Loucy (cell line): ENCODE data around the gene SAMD4B.

Experiments
- H2AFZ ChIP-seq: fragments of 200-600 bp; sonication (generic); 2 replicates; pipeline ENCODE4 v1.6.0; 2016; ENCODE audit warnings: antibody characterized with exemption, mild to moderate bottlenecking, low read length, moderate library complexity
- H3F3A ChIP-seq: fragments of 200-600 bp; 2 replicates; pipeline ENCODE4 v1.6.0; 2016; ENCODE audit warnings: antibody characterized with exemption, low read depth, mild to moderate bottlenecking
- H3K27me3 ChIP-seq: fragments of 200-600 bp; sonication (generic); 2 replicates; pipeline ENCODE4 v1.6.1; 2014; ENCODE audit warnings: low read length, mild to moderate bottlenecking; ENCODE audit not compliant: insufficient read depth, poor library complexity, severe bottlenecking
- H3K36me3 ChIP-seq: fragments of 200-600 bp; sonication (generic); 2 replicates; pipeline ENCODE4 v1.6.1; 2016; ENCODE audit warnings: low read length; ENCODE audit not compliant: insufficient read depth
- H3K4me1 ChIP-seq: fragments of 200-600 bp; sonication (generic); 2 replicates; pipeline ENCODE4 v1.5.1; 2014; ENCODE audit warnings: low read length, mild to moderate bottlenecking; ENCODE audit not compliant: insufficient read depth, poor library complexity, severe bottlenecking
- H3K4me2 ChIP-seq: fragments of 200-600 bp; sonication (generic); 2 replicates; pipeline ENCODE4 v1.6.0; 2014; ENCODE audit warnings: antibody characterized with exemption, low read length, low read depth, mild to moderate bottlenecking; ENCODE audit not compliant: poor library complexity, severe bottlenecking
- H3K4me3 ChIP-seq: fragments of 200-600 bp; sonication (generic); 2 replicates; pipeline ENCODE4 v1.5.1; 2014; ENCODE audit warnings: low read length, mild to moderate bottlenecking, mixed read lengths; ENCODE audit not compliant: poor library complexity, severe bottlenecking
- H3K79me2 ChIP-seq: fragments of 200-600 bp; sonication (generic); 2 replicates; pipeline ENCODE4 v1.6.1; 2014; ENCODE audit warnings: low read length; ENCODE audit not compliant: insufficient read depth
- H3K9ac ChIP-seq: fragments of 200-600 bp; sonication (generic); 2 replicates; pipeline ENCODE4 v1.6.0; 2014; ENCODE audit warnings: mild to moderate bottlenecking, low read depth, low read length, moderate library complexity; ENCODE audit not compliant: poor library complexity, severe bottlenecking
- H3K9me2 ChIP-seq: fragments of 200-600 bp; sonication (generic); replicated peaks from 2 replicates; pipeline ENCODE4 v1.6.1; 2016; ENCODE audit warnings: low read depth, low read length, mixed read lengths
- H3K9me3 ChIP-seq: fragments of 200-600 bp; sonication (generic); 2 replicates; pipeline ENCODE4 v1.6.1; 2014; ENCODE audit warnings: mild to moderate bottlenecking, antibody characterized with exemption, low read length, low read depth; ENCODE audit not compliant: insufficient read depth
- H4K20me1 ChIP-seq: fragments of 200-600 bp; sonication (generic); 2 replicates; pipeline ENCODE4 v1.6.0; 2014; ENCODE audit warnings: antibody characterized with exemption, low read length, mild to moderate bottlenecking; ENCODE audit not compliant: insufficient read depth, poor library complexity, severe bottlenecking
- CTCF ChIP-seq: fragments of 200-600 bp; sonication (generic); conservative IDR thresholded peaks from 2 replicates; pipeline ENCODE4 v1.5.1; 2014; ENCODE audit warnings: mild to moderate bottlenecking, antibody characterized with exemption, low read length
- EZH2phosphoT487 ChIP-seq: fragments of 200-600 bp; IDR thresholded peaks from 2 replicates; pipeline ENCODE4 v1.6.1; 2018; ENCODE audit warnings: antibody characterized with exemption, mild to moderate bottlenecking, moderate library complexity, borderline replicate concordance

The SAMD4B gene

DNA sequence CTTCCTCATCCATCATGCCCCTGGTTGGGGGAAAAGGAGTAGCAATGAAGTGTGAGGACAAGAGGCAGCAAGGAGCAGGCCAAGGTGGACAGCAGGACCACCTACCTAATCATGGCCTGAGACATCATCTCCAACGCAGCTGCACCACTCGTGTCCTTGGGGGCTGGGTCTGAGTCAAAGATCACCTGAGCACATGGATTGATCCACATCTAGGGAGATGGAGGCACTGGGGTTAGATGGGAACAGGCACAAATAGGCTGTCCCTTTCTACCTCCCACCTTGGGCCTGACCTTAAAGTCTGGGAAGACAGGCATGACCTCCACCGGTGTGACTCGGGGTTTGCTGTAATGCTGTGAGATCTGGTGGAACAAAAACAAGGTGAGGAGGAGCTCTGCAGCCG is 46.4 kb downstream of the SAMD4B start:
- Histone ChIP-seq H3F3A (no peaks in the 10 kb centered on the region), H3K79me2 (peaks cover 37% of the 10 kb centered on the region), H3K4me2 (peak overlapping the region; percentile 91), H3K4me1 (peaks cover 25% of the 10 kb centered on the region), H4K20me1 (peaks cover 10% of the 10 kb centered on the region), H3K9me3 (no peaks in the 10 kb centered on the region), H3K9ac (peak overlapping the region; percentile 83), H3K27me3 (no peaks in the 10 kb centered on the region), H3K9me2 (no peaks in the 10 kb centered on the region), H2AFZ (no peak overlapping the region), H3K36me3 (peaks cover 38% of the 10 kb centered on the region; the same call in 1 of the 2 replicates), H3K4me3 (no peak overlapping the region)
- TF ChIP-seq CTCF (no peak), EZH2phosphoT487 (no peak)

GRCh38 chr19:39389631-39390414 is 47.6 kb downstream of the SAMD4B start:
- Histone ChIP-seq H3K4me2 (peak overlapping the region; percentile 91), H3K9me3 (no peaks in the 10 kb centered on the region), H3K27me3 (no peaks in the 10 kb centered on the region), H2AFZ (no peak overlapping the region), H4K20me1 (peaks cover 10% of the 10 kb centered on the region), H3K79me2 (peaks cover 39% of the 10 kb centered on the region), H3K9me2 (no peaks in the 10 kb centered on the region), H3K9ac (peak overlapping the region; percentile 83), H3F3A (no peaks in the 10 kb centered on the region), H3K36me3 (peaks cover 32% of the 10 kb centered on the region; the same call in 1 of the 2 replicates), H3K4me3 (peak overlapping the region; percentile 95), H3K4me1 (peaks cover 25% of the 10 kb centered on the region)
- TF ChIP-seq EZH2phosphoT487 (no peak), CTCF (no peak)

DNA sequence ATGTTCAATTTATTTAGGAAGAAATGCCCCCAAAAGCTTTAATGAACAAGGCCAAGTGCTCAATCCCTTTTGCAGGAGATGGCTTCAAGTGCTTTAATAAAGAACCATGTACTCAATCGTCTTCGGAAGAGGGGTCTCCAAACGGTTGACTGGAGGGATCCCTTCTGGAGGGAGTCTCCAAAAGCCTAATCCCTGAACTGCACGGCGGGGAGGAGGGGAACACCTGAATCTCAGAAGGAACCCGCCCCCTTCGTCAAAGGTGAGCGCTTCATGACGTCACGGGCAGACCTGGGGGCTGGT is 48.2 kb downstream of the SAMD4B start:
- Histone ChIP-seq H3K9ac (peak overlapping the region; percentile 83), H3K9me3 (no peaks in the 10 kb centered on the region), H3K4me2 (peak overlapping the region; percentile 91), H2AFZ (peak overlapping the region; percentile 57), H3K4me1 (peaks cover 25% of the 10 kb centered on the region), H3K9me2 (no peaks in the 10 kb centered on the region), H3K27me3 (no peaks in the 10 kb centered on the region), H3F3A (no peaks in the 10 kb centered on the region), H3K36me3 (peaks cover 30% of the 10 kb centered on the region; the same call in 1 of the 2 replicates), H4K20me1 (peaks cover 10% of the 10 kb centered on the region), H3K79me2 (peaks cover 44% of the 10 kb centered on the region), H3K4me3 (peak overlapping the region; percentile 95)
- TF ChIP-seq EZH2phosphoT487: no peak
- no peak for TF ChIP-seq CTCF
